SK-N-SH treated with all-trans-retinoic acid at 6 μM for 48 hours (cell line): ENCODE results near the gene CUBN.

Experiments
- ARNTL ChIP-seq: fragments of 450-650 bp; formaldehyde crosslinking; IDR thresholded peaks from 2 replicates; pipeline ENCODE4 v1.5.0; 2020; ENCODE audit warnings: low read depth, mild to moderate bottlenecking, moderate library complexity, borderline replicate concordance
- ESRRG ChIP-seq: fragments of 250-450 bp; sonication (Bioruptor Pico); IDR thresholded peaks from 2 replicates; pipeline ENCODE4 v1.6.1; 2021; ENCODE audit warnings: mild to moderate bottlenecking
- OSR1 ChIP-seq: fragments of 250-450 bp; sonication (Bioruptor Pico); IDR thresholded peaks from 2 replicates; pipeline ENCODE4 v1.8.0; 2022; ENCODE audit warnings: moderate library complexity, mild to moderate bottlenecking, inconsistent platforms
- PATZ1 ChIP-seq: fragments of 250-450 bp; sonication (Bioruptor Pico); IDR thresholded peaks from 2 replicates; pipeline ENCODE4 v1.8.0; 2020; ENCODE audit warnings: mild to moderate bottlenecking, moderate library complexity, borderline replicate concordance
- RARB ChIP-seq: fragments of 250-450 bp; sonication (Bioruptor Pico); IDR thresholded peaks from 2 replicates; pipeline ENCODE4 v1.8.0; 2021; ENCODE audit warnings: mild to moderate bottlenecking, moderate library complexity
- TCF4 ChIP-seq: fragments of 250-450 bp; sonication (Bioruptor Pico); IDR thresholded peaks from 2 replicates; pipeline ENCODE4 v1.8.0; 2021; ENCODE audit warnings: mild to moderate bottlenecking, moderate library complexity, borderline replicate concordance
- TOX ChIP-seq: fragments of 250-450 bp; sonication (Bioruptor Pico); IDR thresholded peaks from 2 replicates; pipeline ENCODE4 v1.8.0; 2021; ENCODE audit warnings: mild to moderate bottlenecking, moderate library complexity, borderline replicate concordance
- ZNF565 ChIP-seq: fragments of 450-650 bp; formaldehyde crosslinking; conservative IDR thresholded peaks from 2 replicates; pipeline ENCODE4 v1.5.0; 2020; ENCODE audit warnings: low read depth, mild to moderate bottlenecking, moderate library complexity
- ZNF70 ChIP-seq: fragments of 450-650 bp; formaldehyde crosslinking; IDR thresholded peaks from 2 replicates; pipeline ENCODE4 v1.5.0; 2020; ENCODE audit warnings: mild to moderate bottlenecking, moderate library complexity
- TF ChIP-seq, protein P1 (sequence below): fragments of 250-450 bp; sonication (Bioruptor Pico); IDR thresholded peaks from 2 replicates; pipeline ENCODE4 v1.5.1; 2021; ENCODE audit warnings: mild to moderate bottlenecking, moderate library complexity
- TF ChIP-seq, protein P2 (sequence below): fragments of 250-450 bp; sonication (Bioruptor Pico); IDR thresholded peaks from 2 replicates; pipeline ENCODE4 v1.8.0; 2021; ENCODE audit warnings: low read depth, mild to moderate bottlenecking, moderate library complexity, borderline replicate concordance

GRCh38 chr10:17155826-17156225, 26.2 kb upstream of the CUBN start:
- TF ChIP-seq PATZ1 (CRISPR knock-in tag) (no peak), ARNTL (CRISPR knock-in tag) (no peak), TOX (CRISPR knock-in tag) (no peak), ZNF565 (CRISPR knock-in tag) (no peak), ESRRG (no peak), RARB (CRISPR knock-in tag) (no peak), TCF4 (CRISPR knock-in tag) (no peak), OSR1 (CRISPR knock-in tag) (no peak), ZNF70 (CRISPR knock-in tag) (no peak)
- TF ChIP-seq, protein P1, sequence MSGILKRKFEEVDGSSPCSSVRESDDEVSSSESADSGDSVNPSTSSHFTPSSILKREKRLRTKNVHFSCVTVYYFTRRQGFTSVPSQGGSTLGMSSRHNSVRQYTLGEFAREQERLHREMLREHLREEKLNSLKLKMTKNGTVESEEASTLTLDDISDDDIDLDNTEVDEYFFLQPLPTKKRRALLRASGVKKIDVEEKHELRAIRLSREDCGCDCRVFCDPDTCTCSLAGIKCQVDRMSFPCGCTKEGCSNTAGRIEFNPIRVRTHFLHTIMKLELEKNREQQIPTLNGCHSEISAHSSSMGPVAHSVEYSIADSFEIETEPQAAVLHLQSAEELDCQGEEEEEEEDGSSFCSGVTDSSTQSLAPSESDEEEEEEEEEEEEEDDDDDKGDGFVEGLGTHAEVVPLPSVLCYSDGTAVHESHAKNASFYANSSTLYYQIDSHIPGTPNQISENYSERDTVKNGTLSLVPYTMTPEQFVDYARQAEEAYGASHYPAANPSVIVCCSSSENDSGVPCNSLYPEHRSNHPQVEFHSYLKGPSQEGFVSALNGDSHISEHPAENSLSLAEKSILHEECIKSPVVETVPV: no peak
- TF ChIP-seq, protein P2, sequence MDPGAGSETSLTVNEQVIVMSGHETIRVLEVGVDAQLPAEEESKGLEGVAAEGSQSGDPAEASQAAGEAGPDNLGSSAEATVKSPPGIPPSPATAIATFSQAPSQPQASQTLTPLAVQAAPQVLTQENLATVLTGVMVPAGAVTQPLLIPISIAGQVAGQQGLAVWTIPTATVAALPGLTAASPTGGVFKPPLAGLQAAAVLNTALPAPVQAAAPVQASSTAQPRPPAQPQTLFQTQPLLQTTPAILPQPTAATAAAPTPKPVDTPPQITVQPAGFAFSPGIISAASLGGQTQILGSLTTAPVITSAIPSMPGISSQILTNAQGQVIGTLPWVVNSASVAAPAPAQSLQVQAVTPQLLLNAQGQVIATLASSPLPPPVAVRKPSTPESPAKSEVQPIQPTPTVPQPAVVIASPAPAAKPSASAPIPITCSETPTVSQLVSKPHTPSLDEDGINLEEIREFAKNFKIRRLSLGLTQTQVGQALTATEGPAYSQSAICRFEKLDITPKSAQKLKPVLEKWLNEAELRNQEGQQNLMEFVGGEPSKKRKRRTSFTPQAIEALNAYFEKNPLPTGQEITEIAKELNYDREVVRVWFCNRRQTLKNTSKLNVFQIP: no peak
